Mesendoderm (in vitro differentiated cells): Measurements from ENCODE around the gene ALDH7A1.
"Not testable (repeated sequence)": the region's sequence is repeated elsewhere in the genome, so short reads cannot be mapped to it uniquely, and the experiment has no call there.

ENCODE experiments used
- DNase-seq: peaks from one replicate; pipeline ENCODE4 v3.0.0; 2013
- H2AK5ac ChIP-seq: 2 replicates; pipeline ENCODE4 v1.6.1; 2013; ENCODE audit warnings: low read length, inconsistent platforms
- H2BK120ac ChIP-seq: 2 replicates; pipeline ENCODE4 v1.6.1; 2013; ENCODE audit warnings: low read depth, mild to moderate bottlenecking, low read length, moderate library complexity, mixed read lengths
- H2BK15ac ChIP-seq: replicated peaks from 2 replicates; pipeline ENCODE4 v1.6.1; 2013; ENCODE audit warnings: low read depth, mild to moderate bottlenecking, moderate library complexity
- H2BK5ac ChIP-seq: 2 replicates; pipeline ENCODE4 v1.6.1; 2013; ENCODE audit warnings: low read length, inconsistent platforms
- H3K18ac ChIP-seq: 2 replicates; pipeline ENCODE4 v1.6.1; 2013; ENCODE audit warnings: mild to moderate bottlenecking, low read length, mixed read lengths
- H3K23ac ChIP-seq: one replicate; pipeline ENCODE4 v1.6.1; 2013; ENCODE audit warnings: low read length
- H3K27ac ChIP-seq: 2 replicates; pipeline ENCODE4 v1.5.1; 2013; ENCODE audit warnings: low read depth, mild to moderate bottlenecking, inconsistent platforms, low read length, moderate library complexity
- H3K27me3 ChIP-seq: 2 replicates; pipeline ENCODE4 v1.6.1; 2013; ENCODE audit warnings: low read length, control low read depth, mild to moderate bottlenecking, inconsistent platforms; ENCODE audit not compliant: insufficient read depth, poor library complexity
- H3K36me3 ChIP-seq: 2 replicates; pipeline ENCODE4 v1.6.1; 2013; ENCODE audit warnings: low read length, inconsistent platforms; ENCODE audit not compliant: control insufficient read depth, insufficient read depth
- H3K4ac ChIP-seq: one replicate; pipeline ENCODE4 v1.6.1; 2013; ENCODE audit warnings: low read depth, mild to moderate bottlenecking, low read length, moderate library complexity
- H3K4me1 ChIP-seq: 2 replicates; pipeline ENCODE4 v1.6.1; 2013; ENCODE audit warnings: low read depth, low read length, inconsistent platforms; ENCODE audit not compliant: control insufficient read depth
- H3K4me2 ChIP-seq: 2 replicates; pipeline ENCODE4 v1.6.1; 2013; ENCODE audit warnings: low read length
- H3K4me3 ChIP-seq: 2 replicates; pipeline ENCODE4 v1.5.1; 2013; ENCODE audit warnings: mild to moderate bottlenecking, low read length
- H3K56ac ChIP-seq: one replicate; pipeline ENCODE4 v1.6.1; 2013; ENCODE audit warnings: low read length
- H3K79me1 ChIP-seq: 2 replicates; pipeline ENCODE4 v1.6.1; 2013; ENCODE audit warnings: low read length, inconsistent platforms
- H3K79me2 ChIP-seq: 2 replicates; pipeline ENCODE4 v1.6.1; 2013; ENCODE audit warnings: mild to moderate bottlenecking, low read length; ENCODE audit not compliant: control insufficient read depth, insufficient read depth
- H3K9ac ChIP-seq: 2 replicates; pipeline ENCODE4 v1.6.1; 2013; ENCODE audit warnings: low read length, inconsistent platforms
- H4K5ac ChIP-seq: one replicate; pipeline ENCODE4 v1.6.1; 2013; ENCODE audit warnings: low read length
- H4K8ac ChIP-seq: one replicate; pipeline ENCODE4 v1.6.1; 2013; ENCODE audit warnings: low read depth, mild to moderate bottlenecking, control low read depth, low read length, moderate library complexity
- WGBS: extraction: QIAGEN DNeasy Blood & Tissue Kit; methylation state at CpG from one replicate; pipeline ENCODE4 v1.1.7; 2013; ENCODE audit warnings: low lambda C conversion rate, missing lambda C conversion rate; ENCODE audit not compliant: insufficient coverage; ENCODE audit errors: extremely low coverage; 5-methylcytosine and 5-hydroxymethylcytosine counted together

The ALDH7A1 gene

DNA sequence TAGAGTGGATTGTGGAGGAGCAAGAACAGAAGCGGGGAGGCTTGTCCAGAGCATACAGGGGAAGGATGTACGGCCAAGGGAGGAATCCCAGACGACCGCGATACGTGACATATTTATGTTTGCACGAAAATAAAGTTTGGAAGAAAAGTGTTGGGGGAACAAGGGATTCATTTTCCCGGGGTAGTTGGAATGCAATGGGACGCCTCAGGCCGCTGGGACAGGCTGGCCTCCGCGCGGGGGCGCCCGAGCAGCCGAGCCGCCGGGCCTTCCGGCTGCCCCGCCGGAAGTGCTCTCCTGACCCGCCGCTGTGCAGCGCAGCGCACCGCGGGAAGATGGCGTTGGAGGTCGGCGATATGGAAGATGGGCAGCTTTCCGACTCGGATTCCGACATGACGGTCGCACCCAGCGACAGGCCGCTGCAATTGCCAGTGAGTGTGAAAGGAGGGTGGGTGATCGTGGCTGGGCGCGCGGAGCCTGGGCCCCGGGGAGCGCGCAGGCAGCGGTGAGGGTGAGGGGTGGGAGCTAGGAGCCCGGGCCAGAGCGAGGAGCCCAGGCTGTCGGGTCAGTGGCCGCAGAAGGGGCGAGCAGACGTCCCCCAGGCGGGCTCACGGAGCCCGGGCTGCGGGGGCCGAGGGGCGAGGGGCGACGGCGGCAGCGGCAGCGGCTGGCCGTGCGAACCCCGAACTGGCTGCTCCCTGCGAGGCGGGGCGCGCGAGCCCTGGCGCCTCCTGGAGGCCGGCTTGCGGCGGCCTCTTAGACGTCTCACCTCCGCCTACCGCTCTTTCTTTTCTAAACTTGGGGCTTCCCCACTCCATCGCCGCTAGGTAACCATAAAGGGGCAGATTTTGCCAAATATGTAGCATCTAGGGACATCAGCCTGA, 5.9 kb upstream of the ALDH7A1 start, which contains the start of gene PHAX:
PHAX (plus strand) TSS at position 317 of the 881 bp plus-strand sequence; CDS start at position 333, 16 bp downstream.
- Histone ChIP-seq H2BK5ac (peak within 1 kb of the TSS; percentile 89), H2BK120ac (no peak within 1 kb of the TSS), H4K8ac (peak within 1 kb of the TSS; percentile 83), H3K56ac (peak within 1 kb of the TSS; percentile 100), H4K5ac (peak within 1 kb of the TSS; percentile 100), H3K23ac (peak within 1 kb of the TSS; percentile 100), H3K36me3 (peaks cover 2% of the 10 kb centered on the region), H3K27me3 (no peaks in the 10 kb centered on the region), H3K9ac (peak within 1 kb of the TSS; percentile 99), H3K79me1 (peaks cover 4% of the 10 kb centered on the region), H2BK15ac (no peak within 1 kb of the TSS), H2AK5ac (no peak within 1 kb of the TSS), H3K18ac (peak within 1 kb of the TSS; percentile 28), H3K79me2 (peaks cover 38% of the 10 kb centered on the region), H3K4me2 (peak within 1 kb of the TSS; percentile 87), H3K4ac (peak within 1 kb of the TSS; percentile 19), H3K4me3 (peak within 1 kb of the TSS; percentile 99), H3K4me1 (no peaks in the 10 kb centered on the region), H3K27ac (peak within 1 kb of the TSS; percentile 85)
- no CpG with 5 or more reads among the region's 79 CpGs for WGBS
- DNase-seq, result peak; percentile 91

DNA sequence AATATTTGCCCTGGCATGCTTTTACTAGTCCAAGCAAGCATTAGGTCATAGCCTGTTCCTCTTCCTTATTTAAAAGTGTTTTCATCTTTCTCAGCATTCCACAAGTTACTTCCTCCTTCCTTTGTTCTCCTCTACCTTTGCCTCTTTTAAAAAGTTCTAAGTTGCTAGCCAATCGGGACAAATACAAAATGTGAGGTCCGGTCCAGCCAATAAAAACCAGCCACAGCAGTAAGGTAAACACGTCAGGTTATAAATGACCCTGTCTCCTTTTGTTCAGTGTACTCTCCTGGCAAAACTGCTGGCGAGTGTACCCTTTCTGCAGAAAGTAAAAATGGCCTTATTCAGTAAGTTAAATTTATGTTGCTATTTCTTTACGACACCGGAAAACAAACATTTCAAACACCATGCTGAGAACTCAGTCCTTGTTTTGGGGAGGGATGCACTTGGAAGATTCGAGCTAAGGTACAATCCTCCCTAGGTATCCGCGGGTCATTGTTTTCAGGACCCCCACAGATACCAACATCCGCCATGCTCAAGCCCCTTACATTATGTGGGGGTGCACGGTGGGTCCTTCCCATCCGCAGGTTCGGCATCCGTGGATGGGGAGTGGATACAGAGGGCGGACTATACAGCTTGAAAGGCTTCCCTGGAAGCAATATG, 5.1 kb upstream of the ALDH7A1 start:
- H3K9ac ChIP-seq, result peak overlapping the region; percentile 89
- not testable (repeated sequence) for H3K27ac ChIP-seq, H3K79me1 ChIP-seq, H3K4me1 ChIP-seq, DNase-seq, H2BK120ac ChIP-seq, H2AK5ac ChIP-seq, H3K4ac ChIP-seq, H2BK15ac ChIP-seq, H3K27me3 ChIP-seq, H3K36me3 ChIP-seq
- peak overlapping the region; percentile 100 for H4K5ac ChIP-seq
- H3K4me2 ChIP-seq, result peak overlapping the region; percentile 87
- peak overlapping the region; percentile 41 for H3K4me3 ChIP-seq
- H4K8ac ChIP-seq, result peak overlapping the region; percentile 31
- H2BK5ac ChIP-seq, result peak overlapping the region; percentile 89
- H3K79me2 ChIP-seq, result peaks cover 32% of the 10 kb centered on the region
- H3K18ac ChIP-seq, result peak overlapping the region; percentile 9
- no CpG with 5 or more reads among the region's 15 CpGs for WGBS
- peak overlapping the region; percentile 92 for H3K56ac ChIP-seq
- H3K23ac ChIP-seq, result peak overlapping the region; percentile 95

GRCh38 chr5:126599499-126599898, 4.5 kb upstream of the ALDH7A1 start:
- Histone ChIP-seq H2BK15ac (no peak overlapping the region), H3K18ac (no peak overlapping the region), H3K23ac (no peak overlapping the region), H4K5ac (no peak overlapping the region), H3K4me1 (no peaks in the 10 kb centered on the region), H3K56ac (peak overlapping the region; percentile 76), H3K36me3 (peaks cover 2% of the 10 kb centered on the region), H2BK120ac (no peak overlapping the region), H3K4me2 (no peak overlapping the region), H3K79me2 (peaks cover 28% of the 10 kb centered on the region), H3K9ac (no peak overlapping the region), H3K79me1 (peaks cover 4% of the 10 kb centered on the region), H2AK5ac (no peak overlapping the region), H3K4ac (no peak overlapping the region), H3K27me3 (no peaks in the 10 kb centered on the region), H3K4me3 (no peak overlapping the region), H4K8ac (no peak overlapping the region), H2BK5ac (no peak overlapping the region), H3K27ac (no peak overlapping the region)
- WGBS, result no CpG with 5 or more reads among the region's 7 CpGs
- DNase-seq, result no peak

DNA sequence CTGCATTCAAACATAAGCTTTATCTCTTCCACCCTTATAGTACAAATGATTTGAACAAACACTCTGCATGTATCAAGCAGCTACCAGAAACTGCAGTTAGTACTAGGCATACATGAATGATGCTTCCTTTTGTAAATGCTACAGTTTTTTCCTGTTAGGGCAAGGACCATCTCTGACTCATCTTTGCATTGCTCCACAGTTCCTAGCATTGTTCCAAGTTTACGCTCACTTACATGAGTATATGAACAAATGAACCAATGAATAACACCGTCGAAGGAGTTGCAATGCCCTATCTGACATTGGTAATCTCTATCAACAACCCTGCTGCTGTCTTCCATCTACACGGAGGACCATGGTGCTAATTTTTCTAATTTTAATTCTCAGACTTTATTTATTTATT, 2.1 kb upstream of the ALDH7A1 start:
- no peak overlapping the region for H3K4me3 ChIP-seq
- H3K4me2 ChIP-seq, result no peak overlapping the region
- no peak overlapping the region for H3K4ac ChIP-seq
- no peak overlapping the region for H3K27ac ChIP-seq
- DNase-seq, result no peak
- no peak overlapping the region for H2BK5ac ChIP-seq
- no peak overlapping the region for H4K5ac ChIP-seq
- no peak overlapping the region for H2BK15ac ChIP-seq
- WGBS, result no CpG with 5 or more reads among the region's 4 CpGs
- no peaks in the 10 kb centered on the region for H3K4me1 ChIP-seq
- no peak overlapping the region for H3K18ac ChIP-seq
- H3K79me2 ChIP-seq, result peaks cover 19% of the 10 kb centered on the region
- H3K23ac ChIP-seq, result no peak overlapping the region
- H3K79me1 ChIP-seq, result peaks cover under 1% of the 10 kb centered on the region
- H4K8ac ChIP-seq, result no peak overlapping the region
- no peak overlapping the region for H2AK5ac ChIP-seq
- H3K56ac ChIP-seq, result no peak overlapping the region
- no peaks in the 10 kb centered on the region for H3K27me3 ChIP-seq
- H3K36me3 ChIP-seq, result no peaks in the 10 kb centered on the region
- no peak overlapping the region for H3K9ac ChIP-seq
- no peak overlapping the region for H2BK120ac ChIP-seq

GRCh38 chr5:126595486-126596083, 566 bp upstream of the ALDH7A1 start:
- Histone ChIP-seq H3K23ac (no peak overlapping the region), H3K4me1 (no peaks in the 10 kb centered on the region), H2AK5ac (no peak overlapping the region), H4K8ac (no peak overlapping the region), H2BK15ac (no peak overlapping the region), H4K5ac (no peak overlapping the region), H3K27ac (peak overlapping the region; percentile 89), H3K27me3 (no peaks in the 10 kb centered on the region), H3K79me1 (no peaks in the 10 kb centered on the region), H2BK120ac (no peak overlapping the region), H3K9ac (peak overlapping the region; percentile 95), H3K4ac (no peak overlapping the region), H2BK5ac (peak overlapping the region; percentile 92), H3K18ac (peak overlapping the region; percentile 5), H3K4me2 (peak overlapping the region; percentile 98), H3K79me2 (peaks cover 7% of the 10 kb centered on the region), H3K36me3 (no peaks in the 10 kb centered on the region), H3K4me3 (peak overlapping the region; percentile 87), H3K56ac (peak overlapping the region; percentile 100)
- WGBS, result no CpG with 5 or more reads among the region's 22 CpGs
- DNase-seq, result no peak
